ENCODE measurements around the gene FAM83B.

FAM83B gene

DNA sequence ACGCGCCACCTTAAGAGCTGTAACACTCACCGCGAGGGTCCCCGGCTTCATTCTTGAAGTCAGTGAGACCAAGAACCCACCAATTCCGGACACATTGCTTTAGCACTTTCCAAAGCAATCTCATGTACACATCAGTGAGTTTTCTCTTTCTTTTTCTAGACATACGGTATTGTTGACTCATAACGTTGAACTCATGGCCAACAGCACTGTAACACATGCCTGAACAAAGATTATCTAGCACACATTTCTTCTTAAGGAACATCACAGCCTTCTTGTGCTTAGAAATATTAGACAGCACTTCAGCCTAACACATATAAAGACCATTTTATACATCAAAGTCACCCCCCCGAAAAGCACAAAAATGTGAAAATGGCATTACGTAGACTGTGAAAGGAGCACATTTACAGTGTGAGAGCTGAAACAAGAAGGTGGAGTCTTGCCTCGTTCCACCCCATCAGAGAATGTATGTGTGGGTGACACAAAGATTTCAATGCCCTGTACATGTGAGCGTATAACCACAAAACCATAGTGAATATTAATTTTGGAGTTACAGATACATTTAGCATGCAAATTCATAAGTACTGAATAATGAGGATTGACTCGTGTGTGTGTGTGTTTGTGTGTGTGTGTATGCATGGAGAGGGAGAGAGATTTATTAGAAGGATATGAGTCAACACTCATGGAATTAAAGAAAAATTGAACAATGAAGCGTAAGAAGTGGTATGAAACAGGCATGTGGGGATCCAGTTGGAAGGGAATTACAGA is 134.1 kb downstream of the FAM83B start:
- H3K27ac ChIP-seq (ENCODE audit: low read depth, low read length) = no peak overlapping the region
- 0 out of 2 replicates have a peak, but pooled peaks cover 5% of the 10 kb centered on the region for H3K4me1 ChIP-seq (ENCODE audit: control insufficient read depth, insufficient read depth, low read length)
- H3K9me3 ChIP-seq (ENCODE audit: control insufficient read depth, insufficient read depth, low read length) = 0 out of 2 replicates have a peak, but pooled peaks cover 3% of the 10 kb centered on the region
- no peak overlapping the region for H3K9ac ChIP-seq (ENCODE audit: low read depth, low read length)
- H3K36me3 ChIP-seq (ENCODE audit: control insufficient read depth, insufficient read depth, low read length) = no peaks in the 10 kb centered on the region
- no peak overlapping the region for H3K4me3 ChIP-seq (ENCODE audit: low read depth, low read length)
- H3K27me3 ChIP-seq (ENCODE audit: control insufficient read depth, insufficient read depth, low read length) = no peaks in the 10 kb centered on the region

DNA sequence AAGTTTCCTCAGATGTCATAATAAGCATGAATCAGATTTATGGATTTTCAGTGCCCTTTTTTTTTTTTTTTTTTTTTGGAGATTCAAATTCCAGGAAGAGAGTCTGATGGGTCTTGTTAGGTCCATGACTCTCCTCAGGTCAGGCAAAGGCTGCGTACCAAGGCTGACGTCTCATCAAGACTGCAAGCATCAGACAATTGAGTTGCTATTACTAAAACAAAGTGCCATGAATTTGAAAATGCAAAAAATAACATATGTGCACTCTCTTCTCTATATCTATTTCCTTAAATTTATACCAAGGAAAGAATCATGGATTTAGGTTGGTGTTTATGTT is 134.7 kb downstream of the FAM83B start:
- H3K27me3 ChIP-seq (ENCODE audit: control insufficient read depth, insufficient read depth, low read length) = no peaks in the 10 kb centered on the region
- no peak overlapping the region for H3K9ac ChIP-seq (ENCODE audit: low read depth, low read length)
- 0 out of 2 replicates have a peak, but pooled peaks cover 5% of the 10 kb centered on the region for H3K4me1 ChIP-seq (ENCODE audit: control insufficient read depth, insufficient read depth, low read length)
- no peak overlapping the region for H3K4me3 ChIP-seq (ENCODE audit: low read depth, low read length)
- H3K36me3 ChIP-seq (ENCODE audit: control insufficient read depth, insufficient read depth, low read length) = no peaks in the 10 kb centered on the region
- 0 out of 2 replicates have a peak, but pooled peaks cover 3% of the 10 kb centered on the region for H3K9me3 ChIP-seq (ENCODE audit: control insufficient read depth, insufficient read depth, low read length)
- H3K27ac ChIP-seq (ENCODE audit: low read depth, low read length) = no peak overlapping the region

DNA sequence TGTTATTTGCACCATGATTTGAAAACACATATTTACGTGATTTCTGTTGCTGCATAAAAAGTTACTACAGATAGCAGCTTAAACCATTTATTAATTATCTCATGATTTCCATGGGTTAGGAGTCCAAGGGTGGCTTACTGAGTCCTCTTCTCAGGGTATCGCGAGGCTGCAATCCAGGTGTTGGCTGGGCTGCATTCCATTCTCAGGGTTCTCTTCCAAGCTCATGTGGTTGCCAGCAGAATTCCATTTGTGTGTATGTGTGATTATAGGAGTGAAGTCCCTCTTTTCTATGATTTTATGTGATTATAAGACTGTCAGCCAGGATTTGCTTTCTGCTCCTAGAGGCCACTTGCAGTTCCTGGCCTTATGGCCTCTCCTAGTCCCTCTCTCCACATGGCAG is 135.1 kb downstream of the FAM83B start:
- no peak overlapping the region for H3K4me3 ChIP-seq (ENCODE audit: low read depth, low read length)
- H3K9ac ChIP-seq (ENCODE audit: low read depth, low read length) = no peak overlapping the region
- H3K27ac ChIP-seq (ENCODE audit: low read depth, low read length) = no peak overlapping the region
- no peaks in the 10 kb centered on the region for H3K27me3 ChIP-seq (ENCODE audit: control insufficient read depth, insufficient read depth, low read length)
- 0 out of 2 replicates have a peak, but pooled peaks cover 3% of the 10 kb centered on the region for H3K9me3 ChIP-seq (ENCODE audit: control insufficient read depth, insufficient read depth, low read length)
- 0 out of 2 replicates have a peak, but pooled peaks cover 5% of the 10 kb centered on the region for H3K4me1 ChIP-seq (ENCODE audit: control insufficient read depth, insufficient read depth, low read length)
- H3K36me3 ChIP-seq (ENCODE audit: control insufficient read depth, insufficient read depth, low read length) = no peaks in the 10 kb centered on the region

GRCh38 chr6:54987633-54988290 is 141.2 kb downstream of the FAM83B start:
- no peaks in the 10 kb centered on the region for H3K4me1 ChIP-seq (ENCODE audit: control insufficient read depth, insufficient read depth, low read length)
- 0 out of 2 replicates have a peak, but pooled peaks cover 3% of the 10 kb centered on the region for H3K9me3 ChIP-seq (ENCODE audit: control insufficient read depth, insufficient read depth, low read length)
- H3K9ac ChIP-seq (ENCODE audit: low read depth, low read length) = no peak overlapping the region
- H3K27me3 ChIP-seq (ENCODE audit: control insufficient read depth, insufficient read depth, low read length) = no peaks in the 10 kb centered on the region
- no peaks in the 10 kb centered on the region for H3K36me3 ChIP-seq (ENCODE audit: control insufficient read depth, insufficient read depth, low read length)
- no peak overlapping the region for H3K4me3 ChIP-seq (ENCODE audit: low read depth, low read length)
- H3K27ac ChIP-seq (ENCODE audit: low read depth, low read length) = no peak overlapping the region

DNA sequence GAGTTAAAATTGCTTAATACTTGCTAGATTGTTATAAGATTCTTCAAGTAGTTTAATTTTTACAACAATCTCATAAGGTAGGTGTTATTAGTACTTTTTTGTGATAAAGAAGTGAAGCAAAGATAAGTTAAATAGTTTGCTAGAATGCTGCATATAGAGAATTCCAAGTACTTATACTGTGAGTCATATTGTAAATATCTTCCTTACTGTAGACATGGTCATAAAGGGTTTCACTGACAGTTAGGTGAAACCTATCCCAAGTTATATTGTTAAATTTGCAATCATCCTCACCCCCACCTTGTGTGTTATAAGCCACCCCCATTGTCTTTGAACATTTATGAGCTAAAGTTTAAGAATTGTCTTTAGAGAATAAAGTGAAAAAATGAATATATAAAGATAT is 142.0 kb downstream of the FAM83B start:
- H3K4me3 ChIP-seq (ENCODE audit: low read depth, low read length) = no peak overlapping the region
- H3K9ac ChIP-seq (ENCODE audit: low read depth, low read length) = no peak overlapping the region
- H3K27ac ChIP-seq (ENCODE audit: low read depth, low read length) = no peak overlapping the region
- H3K27me3 ChIP-seq (ENCODE audit: control insufficient read depth, insufficient read depth, low read length) = no peaks in the 10 kb centered on the region
- no peaks in the 10 kb centered on the region for H3K4me1 ChIP-seq (ENCODE audit: control insufficient read depth, insufficient read depth, low read length)
- 0 out of 2 replicates have a peak, but pooled peaks cover 3% of the 10 kb centered on the region for H3K9me3 ChIP-seq (ENCODE audit: control insufficient read depth, insufficient read depth, low read length)
- no peaks in the 10 kb centered on the region for H3K36me3 ChIP-seq (ENCODE audit: control insufficient read depth, insufficient read depth, low read length)

DNA sequence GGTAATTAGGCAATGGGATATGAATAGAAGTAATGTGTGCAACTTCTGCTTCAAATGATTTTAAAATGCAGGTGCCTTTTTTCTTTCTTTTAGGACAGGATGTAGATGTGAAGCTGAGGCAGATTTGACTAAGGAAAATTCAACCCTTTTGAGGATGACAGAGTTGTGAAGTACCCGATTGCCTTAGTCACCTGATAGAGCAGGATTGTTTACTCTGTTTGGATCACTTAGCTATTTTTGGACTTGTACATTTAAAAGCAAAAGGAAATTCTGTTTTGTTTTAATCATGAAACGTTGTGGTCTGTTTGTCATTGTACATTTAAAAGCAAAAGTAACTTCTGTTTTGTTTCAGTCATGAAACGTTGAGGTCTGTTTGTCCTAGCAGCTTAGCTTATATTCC is 143.4 kb downstream of the FAM83B start:
- Histone ChIP-seq H3K4me1 (ENCODE audit: control insufficient read depth, insufficient read depth, low read length) (no peaks in the 10 kb centered on the region), H3K9ac (ENCODE audit: low read depth, low read length) (no peak overlapping the region), H3K4me3 (ENCODE audit: low read depth, low read length) (no peak overlapping the region), H3K27ac (ENCODE audit: low read depth, low read length) (no peak overlapping the region), H3K9me3 (ENCODE audit: control insufficient read depth, insufficient read depth, low read length) (no peaks in the 10 kb centered on the region), H3K36me3 (ENCODE audit: control insufficient read depth, insufficient read depth, low read length) (no peaks in the 10 kb centered on the region), H3K27me3 (ENCODE audit: control insufficient read depth, insufficient read depth, low read length) (no peaks in the 10 kb centered on the region)
